Measurements from ENCODE around the gene ADAMTS13.

GRCh38 chr9:133493845-133494540, 71.8 kb downstream of the ADAMTS13 start:
- TF ChIP-seq CTCF (IDR thresholded peaks at IDR 0.05) (no peak), POLR2A (IDR thresholded peaks at IDR 0.05) (no peak)

Data from gastroesophageal sphincter (tissue), 3 donors.